ENCODE results near the gene DPP10.

- TF ChIP-seq REPIN1 (tag by site-specific recombination; IDR thresholded peaks at IDR 0.05; ENCODE audit: low read depth) (no peak), ZNF292 (tag by site-specific recombination; IDR thresholded peaks at IDR 0.05; ENCODE audit: borderline replicate concordance, low read depth) (no peak), ZNF76 (tag by site-specific recombination; IDR thresholded peaks at IDR 0.05; ENCODE audit: borderline replicate concordance, low read depth) (no peak), ZBTB48 (tag by site-specific recombination; IDR thresholded peaks at IDR 0.05) (no peak), ZNF610 (tag by site-specific recombination; IDR thresholded peaks at IDR 0.05; ENCODE audit: borderline replicate concordance) (no peak), ZNF2 (tag by site-specific recombination; IDR thresholded peaks at IDR 0.05) (no peak), TSHZ1 (tag by site-specific recombination; IDR thresholded peaks at IDR 0.05; ENCODE audit: borderline replicate concordance) (no peak), YY2 (tag by site-specific recombination; IDR thresholded peaks at IDR 0.05) (no peak), ZNF324 (tag by site-specific recombination; IDR thresholded peaks at IDR 0.05) (no peak)
- TF ChIP-seq, protein P1, sequence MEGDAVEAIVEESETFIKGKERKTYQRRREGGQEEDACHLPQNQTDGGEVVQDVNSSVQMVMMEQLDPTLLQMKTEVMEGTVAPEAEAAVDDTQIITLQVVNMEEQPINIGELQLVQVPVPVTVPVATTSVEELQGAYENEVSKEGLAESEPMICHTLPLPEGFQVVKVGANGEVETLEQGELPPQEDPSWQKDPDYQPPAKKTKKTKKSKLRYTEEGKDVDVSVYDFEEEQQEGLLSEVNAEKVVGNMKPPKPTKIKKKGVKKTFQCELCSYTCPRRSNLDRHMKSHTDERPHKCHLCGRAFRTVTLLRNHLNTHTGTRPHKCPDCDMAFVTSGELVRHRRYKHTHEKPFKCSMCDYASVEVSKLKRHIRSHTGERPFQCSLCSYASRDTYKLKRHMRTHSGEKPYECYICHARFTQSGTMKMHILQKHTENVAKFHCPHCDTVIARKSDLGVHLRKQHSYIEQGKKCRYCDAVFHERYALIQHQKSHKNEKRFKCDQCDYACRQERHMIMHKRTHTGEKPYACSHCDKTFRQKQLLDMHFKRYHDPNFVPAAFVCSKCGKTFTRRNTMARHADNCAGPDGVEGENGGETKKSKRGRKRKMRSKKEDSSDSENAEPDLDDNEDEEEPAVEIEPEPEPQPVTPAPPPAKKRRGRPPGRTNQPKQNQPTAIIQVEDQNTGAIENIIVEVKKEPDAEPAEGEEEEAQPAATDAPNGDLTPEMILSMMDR (tag by site-specific recombination; IDR thresholded peaks at IDR 0.05): no peak
- TF ChIP-seq, protein P2, sequence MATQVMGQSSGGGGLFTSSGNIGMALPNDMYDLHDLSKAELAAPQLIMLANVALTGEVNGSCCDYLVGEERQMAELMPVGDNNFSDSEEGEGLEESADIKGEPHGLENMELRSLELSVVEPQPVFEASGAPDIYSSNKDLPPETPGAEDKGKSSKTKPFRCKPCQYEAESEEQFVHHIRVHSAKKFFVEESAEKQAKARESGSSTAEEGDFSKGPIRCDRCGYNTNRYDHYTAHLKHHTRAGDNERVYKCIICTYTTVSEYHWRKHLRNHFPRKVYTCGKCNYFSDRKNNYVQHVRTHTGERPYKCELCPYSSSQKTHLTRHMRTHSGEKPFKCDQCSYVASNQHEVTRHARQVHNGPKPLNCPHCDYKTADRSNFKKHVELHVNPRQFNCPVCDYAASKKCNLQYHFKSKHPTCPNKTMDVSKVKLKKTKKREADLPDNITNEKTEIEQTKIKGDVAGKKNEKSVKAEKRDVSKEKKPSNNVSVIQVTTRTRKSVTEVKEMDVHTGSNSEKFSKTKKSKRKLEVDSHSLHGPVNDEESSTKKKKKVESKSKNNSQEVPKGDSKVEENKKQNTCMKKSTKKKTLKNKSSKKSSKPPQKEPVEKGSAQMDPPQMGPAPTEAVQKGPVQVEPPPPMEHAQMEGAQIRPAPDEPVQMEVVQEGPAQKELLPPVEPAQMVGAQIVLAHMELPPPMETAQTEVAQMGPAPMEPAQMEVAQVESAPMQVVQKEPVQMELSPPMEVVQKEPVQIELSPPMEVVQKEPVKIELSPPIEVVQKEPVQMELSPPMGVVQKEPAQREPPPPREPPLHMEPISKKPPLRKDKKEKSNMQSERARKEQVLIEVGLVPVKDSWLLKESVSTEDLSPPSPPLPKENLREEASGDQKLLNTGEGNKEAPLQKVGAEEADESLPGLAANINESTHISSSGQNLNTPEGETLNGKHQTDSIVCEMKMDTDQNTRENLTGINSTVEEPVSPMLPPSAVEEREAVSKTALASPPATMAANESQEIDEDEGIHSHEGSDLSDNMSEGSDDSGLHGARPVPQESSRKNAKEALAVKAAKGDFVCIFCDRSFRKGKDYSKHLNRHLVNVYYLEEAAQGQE (tag by site-specific recombination; IDR thresholded peaks at IDR 0.05): no peak
Measured at GRCh38 chr2:114769110-114769509, 326.7 kb downstream of the DPP10 start.
